ENCODE measurements around the gene ZIC5. TPM values are rescaled to one million over a fixed set of nuclear protein-coding genes. Genes with fewer than 3 reads are reported as not detected.

Gene ZIC5
- total RNA-seq, 1 donor from 2014 or later, result not detected

GRCh38 chr13:99968521-99969452 lies 2.8 kb downstream of the ZIC5 start:
- H3K27ac ChIP-seq, result no peak overlapping the region
- H3K4me1 ChIP-seq, result peaks cover 34% of the 10 kb centered on the region
- ATAC-seq, result peak; percentile 64 to 79
- no peaks in the 10 kb centered on the region for H3K9me3 ChIP-seq
- intact Hi-C loops (cut with DNase I), result no loop called here
- TF ChIP-seq CTCF (IDR thresholded peaks at IDR 0.05), result no peak
- DNase-seq, result no peak
- H3K27me3 ChIP-seq (ENCODE audit: low read depth), result peaks cover 96% of the 10 kb centered on the region
- no peaks in the 10 kb centered on the region for H3K36me3 ChIP-seq
- peak overlapping the region; percentile 34 for H3K4me3 ChIP-seq

DNA sequence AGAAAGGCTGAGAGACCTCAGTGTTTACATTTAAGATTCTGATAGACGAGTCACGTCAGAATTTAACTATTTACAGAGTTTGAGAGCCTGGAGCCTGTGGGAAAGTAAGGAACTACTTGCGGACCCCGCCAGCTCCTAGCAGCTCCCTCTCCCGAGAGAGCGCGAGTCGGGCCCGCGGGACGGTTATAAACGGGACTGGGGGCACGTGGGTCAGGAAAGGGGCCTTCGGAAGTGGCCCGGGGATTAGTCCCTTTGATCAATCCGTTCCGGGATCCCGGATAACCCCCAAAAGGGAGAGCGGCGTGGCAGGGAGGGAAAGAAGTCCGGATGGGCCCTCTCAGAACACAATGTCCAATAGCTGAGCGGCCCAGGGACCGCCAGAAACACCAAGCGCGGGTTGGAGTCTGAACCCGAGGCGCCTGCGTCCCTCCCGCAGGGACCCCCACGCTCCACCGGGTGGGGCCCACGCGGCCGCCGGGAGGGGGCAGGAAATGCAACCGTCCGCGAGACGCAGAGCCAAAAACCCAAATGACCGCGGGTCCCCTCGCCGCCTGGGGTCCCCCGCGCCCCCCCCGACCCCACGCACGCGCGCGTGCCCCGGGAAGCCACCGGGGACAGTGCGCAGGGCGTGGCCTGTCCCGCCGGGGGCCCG lies 3.6 kb downstream of the ZIC5 start:
- no peak for TF ChIP-seq CTCF (IDR thresholded peaks at IDR 0.05)
- Histone ChIP-seq H3K27me3 (ENCODE audit: low read depth) (peaks cover 95% of the 10 kb centered on the region), H3K9me3 (no peaks in the 10 kb centered on the region), H3K4me1 (peaks cover 34% of the 10 kb centered on the region), H3K27ac (no peak overlapping the region), H3K36me3 (no peaks in the 10 kb centered on the region), H3K4me3 (peak overlapping the region; percentile 34)
- ATAC-seq, result peak in 1 of 2 donors; percentile 12
- intact Hi-C loops (cut with DNase I), result no loop called here
- no peak for DNase-seq

DNA sequence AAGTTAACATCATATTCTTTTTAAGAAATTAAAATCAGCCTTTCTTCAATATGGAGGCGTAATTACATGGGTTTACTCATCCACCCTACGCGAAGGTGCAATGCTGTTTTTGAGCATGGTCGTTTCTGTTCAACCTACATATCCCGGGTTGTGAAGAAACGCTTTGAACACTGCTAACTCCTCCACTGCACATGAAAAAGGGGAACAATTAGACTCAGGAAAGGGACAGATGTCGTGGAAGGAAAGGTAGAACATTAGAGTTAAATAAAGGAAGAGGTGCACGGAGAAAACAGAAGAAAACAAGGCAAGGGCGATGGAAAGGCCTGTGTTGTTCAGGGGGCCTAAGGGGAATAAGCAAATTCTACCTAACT lies 4.1 kb downstream of the ZIC5 start:
- H3K9me3 ChIP-seq, result no peaks in the 10 kb centered on the region
- DNase-seq (no peak), ATAC-seq (no peak)
- H3K27me3 ChIP-seq (ENCODE audit: low read depth), result peaks cover 95% of the 10 kb centered on the region
- peaks cover 34% of the 10 kb centered on the region for H3K4me1 ChIP-seq
- intact Hi-C loops (cut with DNase I), result no loop called here
- no peak for TF ChIP-seq CTCF (IDR thresholded peaks at IDR 0.05)
- no peak overlapping the region for H3K27ac ChIP-seq
- H3K4me3 ChIP-seq, result no peak overlapping the region
- H3K36me3 ChIP-seq, result no peaks in the 10 kb centered on the region

DNA sequence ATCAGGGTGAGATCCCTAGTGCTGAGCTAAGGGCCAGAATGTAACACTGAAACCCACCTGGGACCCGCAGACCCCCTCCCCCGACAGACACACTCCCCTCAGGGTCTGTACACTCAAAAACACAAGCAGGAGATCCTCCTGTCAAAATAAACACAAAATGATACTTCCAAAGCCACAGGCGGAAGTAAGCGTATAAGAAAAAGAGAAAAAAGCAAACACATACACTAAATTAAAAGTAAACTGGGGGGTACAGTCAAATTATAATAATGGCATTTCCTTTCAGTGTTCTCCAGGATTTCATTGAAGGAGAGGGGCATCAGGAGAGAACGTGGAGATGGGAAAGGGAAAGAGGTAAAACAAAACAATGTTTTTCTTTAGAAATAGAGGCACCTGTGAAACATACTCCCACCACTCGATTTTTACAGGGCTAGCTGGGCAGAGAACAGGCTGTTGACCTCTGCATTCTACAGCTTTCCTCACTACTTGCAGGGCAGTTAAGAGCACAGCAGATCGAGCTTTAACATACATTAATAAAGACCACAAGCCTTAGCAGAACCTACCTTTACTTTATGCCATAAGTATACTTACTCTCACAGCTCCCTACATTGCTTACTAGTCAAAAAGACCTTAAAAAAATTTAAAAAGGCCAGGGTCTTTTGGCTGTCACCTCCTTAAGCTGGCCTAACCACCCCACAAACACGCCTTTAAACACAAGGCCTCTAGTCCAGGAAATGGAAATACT lies 5.3 kb downstream of the ZIC5 start:
- H3K4me3 ChIP-seq, result no peak overlapping the region
- no peaks in the 10 kb centered on the region for H3K36me3 ChIP-seq
- no peaks in the 10 kb centered on the region for H3K9me3 ChIP-seq
- no peak for TF ChIP-seq CTCF (IDR thresholded peaks at IDR 0.05)
- intact Hi-C loops (cut with DNase I), result no loop called here
- peaks cover 27% of the 10 kb centered on the region for H3K4me1 ChIP-seq
- H3K27me3 ChIP-seq (ENCODE audit: low read depth), result peaks cover 95% of the 10 kb centered on the region
- DNase-seq, result no peak
- no peak overlapping the region for H3K27ac ChIP-seq
- ATAC-seq, result no peak

DNA sequence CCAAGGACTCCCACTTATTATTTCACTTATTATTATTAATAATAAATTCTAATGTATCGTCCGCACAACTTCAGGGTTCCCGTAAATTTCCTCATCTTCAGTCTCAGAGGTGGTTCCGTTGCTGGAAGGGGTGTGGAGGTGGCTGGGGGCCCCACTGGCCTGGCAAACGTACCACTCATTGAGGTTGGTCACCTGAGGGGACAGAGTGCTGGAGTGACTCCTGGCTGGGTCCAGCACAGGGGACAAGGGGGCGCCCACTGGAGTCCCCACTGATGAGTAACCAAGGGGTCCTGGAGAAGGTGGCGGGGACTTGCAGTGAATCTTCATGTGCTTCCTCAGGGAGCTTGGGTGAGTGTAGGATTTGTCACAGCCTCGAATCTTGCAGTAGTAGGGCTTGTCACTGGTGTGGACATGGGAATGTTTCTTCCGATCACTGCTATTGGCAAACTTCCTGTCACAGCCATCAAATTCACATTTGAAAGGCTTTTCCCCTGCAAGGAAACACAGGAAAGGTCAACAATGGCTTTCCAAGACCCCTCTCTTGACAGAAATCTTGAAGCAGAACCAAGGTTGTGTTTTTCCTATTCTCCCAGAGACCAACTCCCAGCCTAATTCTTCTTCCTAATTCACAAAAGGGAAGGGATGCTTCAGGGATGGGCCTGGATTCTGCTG lies 6.1 kb downstream of the ZIC5 start:
- DNase-seq, result no peak
- H3K36me3 ChIP-seq, result no peaks in the 10 kb centered on the region
- TF ChIP-seq CTCF (IDR thresholded peaks at IDR 0.05), result no peak
- no peak for ATAC-seq
- no peak overlapping the region for H3K27ac ChIP-seq
- no peak overlapping the region for H3K4me3 ChIP-seq
- peaks cover 22% of the 10 kb centered on the region for H3K4me1 ChIP-seq
- intact Hi-C loops (cut with DNase I), result no loop called here
- H3K9me3 ChIP-seq, result no peaks in the 10 kb centered on the region
- H3K27me3 ChIP-seq (ENCODE audit: low read depth), result peaks cover 96% of the 10 kb centered on the region

All from lower lobe of right lung (tissue), 2 donors.